LNCAP (cell line): ENCODE data around the gene ABHD17C.

Experiments used
- CTCF ChIP-seq: fragments of 450-650 bp; IDR thresholded peaks from 2 replicates; pipeline ENCODE4 v1.5.1; 2017; ENCODE audit warnings: mild to moderate bottlenecking

The ABHD17C gene

GRCh38 chr15:80693682-80694610 lies 1.2 kb upstream of the ABHD17C start:
- no peak for TF ChIP-seq CTCF

- no peak for TF ChIP-seq CTCF
Measured at GRCh38 chr15:80694611-80695098, 455 bp upstream of the ABHD17C start.

- TF ChIP-seq CTCF, result no peak; the same call in 1 of the 2 replicates
Measured at GRCh38 chr15:80695911-80696661, 976 bp downstream of the ABHD17C start.

- no peak for TF ChIP-seq CTCF
Measured at GRCh38 chr15:80697075-80697685, 2.1 kb downstream of the ABHD17C start.

- no peak for TF ChIP-seq CTCF
Measured at GRCh38 chr15:80698676-80699075, 3.6 kb downstream of the ABHD17C start.

GRCh38 chr15:80699981-80700380 lies 4.9 kb downstream of the ABHD17C start:
- TF ChIP-seq CTCF, result no peak

- no peak for TF ChIP-seq CTCF
Measured at GRCh38 chr15:80701676-80702311, 6.7 kb downstream of the ABHD17C start.
